DND-41 (cell line): ENCODE measurements around the gene ABCG1.

ENCODE experiments used
- ATAC-seq: fragments of 200-7000 bp; cut with Tn5 transposase; 3 replicates; pipeline ENCODE4 v1.9.1; 2021; ENCODE audit warnings: low read depth; ENCODE audit not compliant: insufficient read depth
- DNase-seq: peaks from one replicate; pipeline ENCODE4 v3.0.0-alpha.2; 2020
- H2AFZ ChIP-seq: 2 replicates; pipeline ENCODE4 v1.6.0; 2012; ENCODE audit warnings: low read depth, low read length
- H3K27ac ChIP-seq: 2 replicates; pipeline ENCODE4 v1.5.1; 2012; ENCODE audit warnings: low read length, inconsistent platforms
- H3K27me3 ChIP-seq: fragments of 200-600 bp; sonication (generic); 2 replicates; pipeline ENCODE4 v1.6.0; 2012; ENCODE audit warnings: low read length, mild to moderate bottlenecking, inconsistent platforms; ENCODE audit not compliant: insufficient read depth, poor library complexity
- H3K36me3 ChIP-seq: 2 replicates; pipeline ENCODE4 v1.5.1; 2012; ENCODE audit warnings: low read length, inconsistent platforms; ENCODE audit not compliant: insufficient read depth
- H3K4me1 ChIP-seq: 2 replicates; pipeline ENCODE4 v1.5.1; 2012; ENCODE audit warnings: mild to moderate bottlenecking, low read length; ENCODE audit not compliant: insufficient read depth
- H3K4me2 ChIP-seq: 2 replicates; pipeline ENCODE4 v1.6.0; 2012; ENCODE audit warnings: mild to moderate bottlenecking, moderate library complexity, low read length, inconsistent platforms; ENCODE audit not compliant: insufficient read depth
- H3K4me3 ChIP-seq, 2 experiments: fragments of 200-600 bp in 1 of 2; shearing (Covaris generic) in 1 of 2; 2 replicates each; pipeline ENCODE4 v1.5.1; 2012 to 2016; ENCODE audit warnings: inconsistent platforms in 2 of 2, low read length in 2 of 2, mild to moderate bottlenecking in 2 of 2, low read depth in 1 of 2, moderate library complexity in 1 of 2
- H3K79me2 ChIP-seq: 2 replicates; pipeline ENCODE4 v1.6.0; 2012; ENCODE audit warnings: low read length, inconsistent platforms; ENCODE audit not compliant: insufficient read depth
- H3K9ac ChIP-seq: 2 replicates; pipeline ENCODE4 v1.6.0; 2012; ENCODE audit warnings: low read depth, mild to moderate bottlenecking, inconsistent platforms, low read length, moderate library complexity
- H3K9me3 ChIP-seq: 2 replicates; pipeline ENCODE4 v1.5.1; 2012; ENCODE audit warnings: low read length, moderate library complexity, mild to moderate bottlenecking, inconsistent platforms; ENCODE audit not compliant: insufficient read depth, severe bottlenecking
- H4K20me1 ChIP-seq: 2 replicates; pipeline ENCODE4 v1.6.0; 2012; ENCODE audit warnings: low read length; ENCODE audit not compliant: insufficient read depth
- EZH2 ChIP-seq: IDR thresholded peaks from 3 replicates; pipeline ENCODE4 v1.6.1; 2012; ENCODE audit warnings: borderline replicate concordance, low read depth, mild to moderate bottlenecking, moderate library complexity, low read length, inconsistent platforms; ENCODE audit not compliant: severe bottlenecking
- TF ChIP-seq, protein P1 (sequence below): IDR thresholded peaks from 2 replicates; pipeline ENCODE4 v1.5.1; 2012; ENCODE audit warnings: borderline replicate concordance, low read length, moderate library complexity, mild to moderate bottlenecking; ENCODE audit not compliant: poor library complexity, severe bottlenecking; ENCODE audit errors: extremely low read depth

The ABCG1 gene

DNA sequence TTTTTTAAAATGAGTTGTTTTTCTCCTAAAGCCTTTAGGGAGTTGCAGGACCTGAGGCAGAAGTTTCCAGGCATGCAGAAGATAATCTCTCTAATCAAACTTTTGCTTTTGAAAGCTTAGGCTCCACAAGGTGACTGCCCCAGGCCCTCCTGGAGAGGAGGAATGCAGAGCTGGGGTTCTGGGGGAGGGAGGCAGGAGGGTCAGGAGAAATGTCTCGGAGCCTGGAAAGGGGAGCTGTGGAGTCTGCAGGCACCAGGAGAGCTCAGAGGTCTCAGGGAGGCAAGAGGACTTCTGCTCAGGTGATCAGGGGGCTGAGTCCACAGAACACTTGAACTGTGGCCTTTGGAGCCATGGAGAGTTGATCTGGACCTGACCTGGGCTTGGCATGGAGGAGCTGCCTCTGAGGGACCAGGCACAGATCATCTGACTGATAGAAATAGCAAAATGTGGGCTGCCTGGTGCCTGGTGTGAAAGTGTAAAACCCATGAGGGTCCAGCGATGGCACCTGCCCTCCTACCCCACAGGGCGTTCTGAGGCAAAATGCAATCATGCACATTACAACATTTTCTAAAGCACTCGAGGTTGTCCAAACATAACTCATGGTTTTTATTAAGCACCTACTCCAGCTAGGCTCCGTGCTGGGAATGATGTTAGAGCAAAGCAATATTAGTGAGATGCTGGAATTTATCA, 10.0 kb upstream of the ABCG1 start:
- Histone ChIP-seq H3K79me2 (no peaks in the 10 kb centered on the region), H3K4me1 (no peaks in the 10 kb centered on the region), H3K4me3 (no peak overlapping the region), H3K27me3 (no peaks in the 10 kb centered on the region), H3K27ac (no peak overlapping the region), H3K36me3 (no peaks in the 10 kb centered on the region), H4K20me1 (no peaks in the 10 kb centered on the region), H2AFZ (no peak overlapping the region), H3K9ac (no peak overlapping the region), H3K4me2 (no peak overlapping the region), H3K9me3 (no peaks in the 10 kb centered on the region)
- DNase-seq, result no peak
- no peak for ATAC-seq
- no peak for TF ChIP-seq EZH2
- TF ChIP-seq, protein P1, sequence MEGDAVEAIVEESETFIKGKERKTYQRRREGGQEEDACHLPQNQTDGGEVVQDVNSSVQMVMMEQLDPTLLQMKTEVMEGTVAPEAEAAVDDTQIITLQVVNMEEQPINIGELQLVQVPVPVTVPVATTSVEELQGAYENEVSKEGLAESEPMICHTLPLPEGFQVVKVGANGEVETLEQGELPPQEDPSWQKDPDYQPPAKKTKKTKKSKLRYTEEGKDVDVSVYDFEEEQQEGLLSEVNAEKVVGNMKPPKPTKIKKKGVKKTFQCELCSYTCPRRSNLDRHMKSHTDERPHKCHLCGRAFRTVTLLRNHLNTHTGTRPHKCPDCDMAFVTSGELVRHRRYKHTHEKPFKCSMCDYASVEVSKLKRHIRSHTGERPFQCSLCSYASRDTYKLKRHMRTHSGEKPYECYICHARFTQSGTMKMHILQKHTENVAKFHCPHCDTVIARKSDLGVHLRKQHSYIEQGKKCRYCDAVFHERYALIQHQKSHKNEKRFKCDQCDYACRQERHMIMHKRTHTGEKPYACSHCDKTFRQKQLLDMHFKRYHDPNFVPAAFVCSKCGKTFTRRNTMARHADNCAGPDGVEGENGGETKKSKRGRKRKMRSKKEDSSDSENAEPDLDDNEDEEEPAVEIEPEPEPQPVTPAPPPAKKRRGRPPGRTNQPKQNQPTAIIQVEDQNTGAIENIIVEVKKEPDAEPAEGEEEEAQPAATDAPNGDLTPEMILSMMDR, result no peak

DNA sequence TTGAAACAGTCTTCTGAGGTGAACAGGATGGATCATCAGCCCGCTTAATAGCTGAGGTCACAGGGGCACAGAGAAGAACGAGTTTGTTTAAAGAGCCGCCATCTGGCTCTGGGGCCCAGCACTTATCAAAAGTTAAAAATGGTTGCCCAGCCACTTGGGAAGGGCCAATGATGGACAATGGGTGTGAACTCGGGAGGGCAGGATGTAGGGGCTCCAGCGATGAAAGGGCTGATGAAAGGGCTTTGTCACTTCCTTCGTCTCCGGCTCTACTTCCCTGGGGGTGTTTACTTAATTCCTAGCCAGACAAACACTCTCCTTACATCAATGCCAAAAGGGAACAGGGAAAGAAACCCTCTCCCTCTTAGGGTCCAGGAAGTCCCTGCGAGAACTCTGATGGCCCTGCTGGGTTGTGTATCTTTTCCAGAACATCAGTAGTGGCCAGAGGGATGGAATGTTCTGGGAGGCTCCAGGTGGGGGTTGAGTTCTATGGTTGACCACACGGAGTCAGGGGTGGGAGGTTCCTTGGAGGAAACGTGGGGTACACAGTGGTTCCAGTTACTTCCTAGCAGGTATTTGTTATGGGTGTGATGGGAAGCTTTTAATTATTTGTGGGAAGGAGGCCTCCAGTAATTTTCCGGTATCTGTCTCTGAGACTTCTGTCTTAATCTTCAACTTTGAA, 9.0 kb upstream of the ABCG1 start:
- H3K4me2 ChIP-seq, result no peak overlapping the region
- no peaks in the 10 kb centered on the region for H3K4me1 ChIP-seq
- H4K20me1 ChIP-seq, result no peaks in the 10 kb centered on the region
- no peaks in the 10 kb centered on the region for H3K9me3 ChIP-seq
- no peak for TF ChIP-seq EZH2
- TF ChIP-seq, protein P1, result no peak
- ATAC-seq (no peak), DNase-seq (no peak)
- no peak overlapping the region for H3K27ac ChIP-seq
- no peaks in the 10 kb centered on the region for H3K79me2 ChIP-seq
- 0 out of 2 replicates have a peak overlapping the region, but pooled peaks have one; percentile 5 for H2AFZ ChIP-seq
- H3K27me3 ChIP-seq, result no peaks in the 10 kb centered on the region
- no peak overlapping the region for H3K4me3 ChIP-seq
- H3K9ac ChIP-seq, result no peak overlapping the region
- no peaks in the 10 kb centered on the region for H3K36me3 ChIP-seq

DNA sequence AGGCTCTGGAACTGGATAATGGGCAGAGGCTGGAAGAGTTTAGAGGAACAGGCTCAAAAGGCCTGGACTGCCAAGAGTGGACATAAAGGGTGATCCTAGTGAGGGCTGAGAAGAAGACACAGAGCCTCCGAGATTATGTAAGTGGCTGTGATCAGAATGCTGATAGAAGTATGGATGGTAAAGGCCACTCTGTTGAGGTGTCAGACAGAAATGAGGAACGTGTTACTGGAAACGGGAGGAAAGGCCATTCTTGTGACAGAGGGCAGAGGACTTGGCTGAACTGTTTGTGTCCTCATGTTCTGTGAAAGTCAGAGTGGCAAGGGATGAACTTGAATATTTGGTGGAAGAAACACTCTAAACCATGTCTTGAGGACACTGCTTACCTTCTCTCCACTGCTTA, 6.7 kb upstream of the ABCG1 start:
- Histone ChIP-seq H3K9ac (no peak overlapping the region), H4K20me1 (no peaks in the 10 kb centered on the region), H3K27me3 (no peaks in the 10 kb centered on the region), H2AFZ (no peak overlapping the region), H3K4me3 (no peak overlapping the region), H3K27ac (no peak overlapping the region), H3K9me3 (peaks cover 17% of the 10 kb centered on the region), H3K79me2 (no peaks in the 10 kb centered on the region), H3K4me1 (no peaks in the 10 kb centered on the region), H3K36me3 (no peaks in the 10 kb centered on the region), H3K4me2 (no peak overlapping the region)
- ATAC-seq, result no peak
- no peak for DNase-seq
- no peak for TF ChIP-seq EZH2
- TF ChIP-seq, protein P1, result no peak
